ENCODE measurements around the gene XAF1.
A peak's percentile ranks its signal among the peaks of the same experiment; 100 is the strongest.
"Not testable (repeated sequence)": the region's sequence is repeated elsewhere in the genome, so short reads cannot be mapped to it uniquely, and the experiment has no call there.

XAF1 gene

GRCh38 chr17:6755281-6755680, 565 bp upstream of the XAF1 start:
- DNase-seq = peak; percentile 29

DNA sequence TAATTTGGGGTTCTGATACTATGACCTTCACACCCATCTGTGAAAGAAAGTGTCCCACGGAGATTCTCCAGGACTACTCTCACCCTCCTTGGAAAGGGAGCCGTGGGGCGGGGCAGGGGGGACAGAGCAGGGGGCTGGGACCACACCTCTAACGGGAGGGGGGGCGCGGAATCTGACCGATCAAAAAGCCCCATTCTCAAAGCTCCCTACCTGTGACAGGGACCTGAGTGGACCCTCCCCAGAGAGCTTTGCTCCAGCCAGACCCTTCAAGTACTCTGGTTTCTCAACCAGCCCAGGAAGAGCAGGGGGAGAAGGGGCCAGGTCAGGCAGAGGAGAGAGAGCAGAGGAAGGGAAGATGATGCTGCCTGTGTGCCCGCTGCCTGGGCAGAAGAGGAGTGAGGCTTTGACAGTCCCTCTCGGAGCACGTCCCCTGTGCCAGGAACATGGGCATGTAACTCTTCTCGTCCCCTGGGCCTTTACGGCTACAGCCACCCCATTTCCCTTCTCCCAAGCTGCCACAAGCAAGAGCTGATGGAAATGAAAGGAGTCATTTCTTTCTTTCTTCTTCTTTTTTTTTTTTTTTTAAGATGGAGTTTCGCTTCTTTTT, 682 bp downstream of the XAF1 start:
- no peak for DNase-seq

- DNase-seq = no peak
Observed at GRCh38 chr17:6757747-6758146, 1.9 kb downstream of the XAF1 start.

DNA sequence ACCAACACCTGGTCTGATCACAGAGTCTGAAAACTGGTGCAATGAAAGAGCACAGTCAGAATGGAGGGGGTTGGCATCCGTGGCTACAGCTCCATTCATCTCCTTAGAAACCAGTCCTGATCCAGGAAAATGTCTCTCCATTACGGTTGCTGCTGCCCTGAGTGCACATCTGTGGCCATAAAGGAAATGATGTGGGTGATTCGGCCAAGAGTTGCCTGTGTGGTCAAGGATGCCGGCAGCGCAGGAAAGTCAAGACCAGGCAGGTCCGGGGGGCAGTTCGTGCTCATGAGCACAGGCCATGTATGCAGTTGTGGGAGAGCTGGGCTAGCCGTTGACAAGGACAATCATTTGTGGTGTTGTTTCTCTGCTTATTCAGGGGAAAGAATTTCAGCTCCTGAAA, 5.9 kb downstream of the XAF1 start:
- no peak for DNase-seq

DNA sequence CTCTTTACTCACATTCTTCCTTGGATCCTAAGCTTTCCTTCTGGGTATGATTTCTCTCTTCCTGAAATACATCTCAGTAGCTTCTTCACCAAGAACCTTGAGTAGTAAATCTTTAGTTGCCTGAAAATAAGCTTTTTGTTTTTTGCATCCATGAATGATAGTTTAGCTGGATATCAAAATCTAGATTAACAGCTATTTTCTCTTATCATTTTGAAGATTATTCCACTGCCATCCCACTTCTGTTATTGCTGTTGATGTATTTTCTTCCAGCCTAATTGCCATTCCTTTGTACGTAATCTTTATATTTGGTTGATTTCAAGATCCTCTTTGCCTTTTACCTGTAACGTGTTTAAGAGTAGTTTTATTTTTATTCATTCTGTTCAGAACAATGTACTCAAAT, 12.6 kb downstream of the XAF1 start:
- DNase-seq = no peak

DNA sequence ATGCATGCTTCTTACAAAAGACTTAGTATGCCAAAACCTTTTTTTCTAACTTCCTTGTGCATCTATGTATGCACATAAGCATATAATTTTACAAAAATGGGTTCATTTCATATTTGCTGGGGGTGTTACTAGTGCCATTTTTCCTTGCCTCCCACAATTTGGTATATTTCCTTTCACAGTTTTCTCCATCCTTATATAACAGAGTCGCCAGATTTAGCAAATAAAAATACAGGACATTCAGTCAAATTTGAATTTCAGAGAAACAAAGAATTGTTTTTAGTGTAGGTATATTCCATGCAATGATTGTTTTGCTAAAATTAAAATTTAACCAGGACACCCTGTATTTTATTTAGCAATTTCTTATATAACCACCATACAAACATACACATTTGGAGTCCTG, 16.2 kb downstream of the XAF1 start:
- no peak for DNase-seq

DNA sequence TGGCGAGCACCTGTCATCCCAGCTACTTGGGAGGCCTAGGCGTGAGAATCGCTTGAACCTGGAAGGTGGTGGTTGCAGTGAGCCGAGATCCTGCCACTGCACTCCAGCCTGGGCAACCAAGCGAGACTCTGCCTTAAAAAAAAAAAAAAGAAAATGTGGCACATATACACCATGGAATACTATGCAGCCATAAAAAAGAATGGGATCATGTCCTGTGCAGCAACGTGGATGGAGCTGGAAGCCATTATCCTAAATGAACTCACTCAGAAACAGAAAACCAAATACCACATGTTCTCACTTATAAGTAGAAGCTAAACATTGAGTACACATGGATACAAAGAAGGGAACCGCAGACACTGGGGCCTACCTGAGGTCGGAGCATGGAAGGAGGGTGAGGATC, 19.1 kb downstream of the XAF1 start:
- DNase-seq = not testable (repeated sequence)

DNA sequence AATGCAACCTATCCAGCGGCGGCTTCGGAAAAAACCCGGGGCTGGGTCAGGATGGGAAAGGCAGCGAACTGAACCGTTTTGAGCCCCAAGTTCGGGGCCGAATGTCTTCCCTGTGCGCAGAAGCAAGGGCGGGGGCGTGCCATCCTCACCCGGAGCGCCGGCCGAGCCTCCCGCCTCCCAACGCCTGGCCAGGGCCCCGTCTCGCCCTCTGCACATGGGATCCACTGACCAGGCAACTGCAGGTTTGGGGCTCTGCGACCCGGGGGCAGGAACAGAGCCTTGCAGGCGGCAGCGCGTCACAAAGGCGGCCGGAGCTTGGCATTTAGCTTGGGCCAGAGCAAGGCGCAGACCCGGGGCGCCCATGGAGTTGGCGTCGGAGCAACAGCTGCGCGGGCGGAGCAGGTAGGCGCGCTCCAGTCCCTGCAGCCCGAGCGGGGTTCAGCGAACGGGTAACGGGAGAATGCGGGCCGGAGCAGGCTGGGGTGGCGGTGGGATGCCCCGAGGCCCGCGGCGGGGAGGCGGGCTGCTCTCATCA, 20.1 kb downstream of the XAF1 start, which contains the start of gene FBXO39:
TSS of gene FBXO39 (plus strand) at position 345 of the 535 bp plus-strand sequence. CDS start 3,654 bp downstream, outside the sequence.
- DNase-seq = no peak

DNA sequence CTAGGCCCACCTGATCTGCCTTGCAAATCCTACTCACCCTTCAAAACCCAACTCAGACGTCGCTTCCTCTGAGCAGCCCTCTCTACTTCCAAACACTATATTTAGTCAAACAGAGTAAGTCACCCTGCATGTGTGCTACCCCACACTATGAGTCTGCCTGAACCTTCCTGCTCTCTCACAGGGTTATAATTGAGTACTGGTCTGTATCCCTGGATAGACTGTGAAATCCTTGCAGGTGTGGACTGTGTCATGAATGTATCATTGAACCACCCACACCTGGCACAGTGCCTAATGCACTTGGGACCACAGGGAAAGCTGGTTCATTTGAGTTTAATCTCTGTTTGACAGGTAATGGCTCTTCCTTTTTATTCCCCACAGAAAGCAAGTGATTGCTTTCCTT, 23.6 kb downstream of the XAF1 start:
- no peak for DNase-seq

DNA sequence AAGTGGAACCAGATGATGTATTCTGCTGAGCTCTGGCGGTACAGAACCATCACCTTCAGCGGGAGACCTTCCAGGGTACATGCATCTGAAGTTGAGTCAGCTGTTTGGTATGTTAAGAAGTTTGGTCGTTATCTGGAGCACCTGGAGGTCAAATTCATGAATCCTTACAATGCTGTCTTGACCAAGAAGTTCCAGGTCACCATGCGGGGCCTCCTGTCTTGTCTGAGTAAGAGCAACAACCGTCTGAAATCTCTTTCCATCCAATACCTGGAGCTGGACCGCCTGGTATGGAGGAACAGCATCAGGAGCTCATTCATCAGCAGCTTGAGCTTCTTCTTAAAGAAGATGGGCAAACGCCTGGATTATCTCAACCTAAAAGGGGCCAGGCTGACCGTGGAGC, 24.2 kb downstream of the XAF1 start:
- no peak for DNase-seq

- DNase-seq = no peak
Observed at GRCh38 chr17:6780886-6781285, 25.0 kb downstream of the XAF1 start.

GRCh38 chr17:6782244-6782643, 26.4 kb downstream of the XAF1 start:
- no peak for DNase-seq

DNA sequence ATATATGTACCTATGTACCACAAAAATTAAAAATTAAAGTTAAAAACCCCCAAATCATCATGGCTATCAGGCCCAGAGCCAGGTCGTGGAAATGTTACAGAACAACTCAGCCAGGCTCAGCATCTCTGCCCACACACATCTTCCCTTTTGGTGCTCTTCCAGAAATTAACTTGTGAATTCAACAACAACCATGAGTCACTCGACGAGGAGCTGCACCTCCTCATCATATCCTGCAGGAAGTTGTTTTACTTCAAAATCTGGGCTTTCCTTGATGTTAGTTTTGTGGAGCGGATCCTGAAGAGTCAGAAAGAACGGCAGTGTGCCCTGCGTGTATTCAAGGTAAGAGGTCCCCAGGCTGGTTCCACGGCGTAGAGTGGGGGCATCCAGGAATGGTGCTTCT, 30.8 kb downstream of the XAF1 start:
- DNase-seq = peak; percentile 72

- peak; percentile 4 for DNase-seq
Observed at GRCh38 chr17:6787081-6787693, 31.3 kb downstream of the XAF1 start.

- no peak for DNase-seq
Observed at GRCh38 chr17:6789146-6789545, 33.3 kb downstream of the XAF1 start.

- no peak for DNase-seq
Observed at GRCh38 chr17:6793748-6794493, 38.1 kb downstream of the XAF1 start.

GRCh38 chr17:6796017-6796886, 40.4 kb downstream of the XAF1 start:
- DNase-seq = peak; percentile 16

DNA sequence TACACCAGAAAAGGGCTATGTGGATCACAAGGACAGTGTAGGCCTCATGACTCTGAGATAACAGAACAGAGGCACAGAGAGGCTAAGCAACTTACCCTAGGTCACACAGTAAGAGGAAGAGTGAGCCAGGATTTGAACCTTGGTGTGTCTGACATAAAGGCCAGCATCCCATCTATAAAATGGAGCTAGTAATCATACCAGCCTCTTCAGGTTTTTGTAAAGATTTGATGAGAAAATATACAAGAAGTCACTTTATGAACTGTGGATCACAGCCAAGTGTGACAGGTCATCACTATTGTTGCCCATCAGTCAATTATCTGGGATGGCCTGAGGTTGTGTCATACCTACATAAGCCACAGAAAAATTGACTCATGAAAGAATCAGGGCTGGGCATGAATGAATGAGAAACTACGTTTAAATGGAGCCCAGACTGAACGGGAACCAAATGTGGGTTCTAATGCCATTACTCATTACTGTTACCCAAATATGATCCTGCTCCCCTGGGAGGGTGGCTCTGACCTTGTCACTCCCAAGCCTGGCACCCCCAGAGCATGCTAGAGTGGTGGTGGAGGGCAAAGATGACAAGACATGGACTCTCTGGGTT, 41.1 kb downstream of the XAF1 start:
- DNase-seq = peak; percentile 40

- DNase-seq = no peak
Observed at GRCh38 chr17:6797718-6798351, 42.0 kb downstream of the XAF1 start.

DNA sequence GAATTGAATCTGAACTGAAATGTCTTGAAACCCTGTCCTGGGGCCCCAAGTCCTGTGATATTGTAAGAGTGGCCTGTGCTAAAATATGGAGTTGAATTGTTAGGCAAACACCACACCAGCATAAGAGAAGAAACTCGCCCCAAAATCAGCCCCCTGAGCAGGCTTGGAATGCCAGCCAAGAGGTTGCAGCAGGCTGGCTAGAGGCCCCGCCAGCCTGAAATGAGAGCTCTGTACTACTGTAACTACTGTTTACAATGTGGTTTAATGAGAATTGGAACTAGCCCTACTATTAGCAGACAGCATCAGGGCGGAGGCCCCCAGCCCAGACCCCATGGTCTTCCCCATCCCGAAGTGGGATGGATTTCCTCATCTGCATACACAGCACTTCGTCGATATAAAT, 43.9 kb downstream of the XAF1 start:
- DNase-seq = no peak

DNA sequence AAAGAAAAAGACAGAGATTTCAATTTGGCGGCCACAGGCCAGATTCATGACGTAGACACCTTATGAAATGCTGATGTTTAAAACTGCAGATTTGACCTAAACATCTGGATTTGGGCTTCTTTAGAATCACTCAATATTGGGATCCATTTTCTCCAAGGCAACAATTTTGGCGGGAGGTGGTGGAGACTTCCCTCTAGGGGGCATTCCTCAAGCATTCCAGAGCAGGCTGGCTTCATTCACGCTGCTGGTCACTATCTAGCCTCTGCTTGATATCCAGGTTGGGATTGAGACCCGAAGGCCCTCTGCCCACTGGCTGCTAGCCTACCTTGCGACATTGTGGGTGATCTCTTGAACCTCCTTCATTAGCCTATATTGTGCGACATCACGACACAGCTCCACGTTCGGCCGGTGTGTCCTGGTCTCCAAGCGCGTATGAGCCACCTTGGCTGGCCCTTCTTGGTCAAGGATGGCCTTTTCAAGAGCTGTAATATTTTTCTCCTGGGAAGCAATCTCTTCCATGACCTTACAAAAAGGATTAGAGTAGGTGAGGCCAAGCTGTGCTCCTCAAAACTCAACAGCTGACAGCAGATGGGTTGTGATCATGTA, 44.7 kb downstream of the XAF1 start:
- DNase-seq = peak; percentile 19

DNA sequence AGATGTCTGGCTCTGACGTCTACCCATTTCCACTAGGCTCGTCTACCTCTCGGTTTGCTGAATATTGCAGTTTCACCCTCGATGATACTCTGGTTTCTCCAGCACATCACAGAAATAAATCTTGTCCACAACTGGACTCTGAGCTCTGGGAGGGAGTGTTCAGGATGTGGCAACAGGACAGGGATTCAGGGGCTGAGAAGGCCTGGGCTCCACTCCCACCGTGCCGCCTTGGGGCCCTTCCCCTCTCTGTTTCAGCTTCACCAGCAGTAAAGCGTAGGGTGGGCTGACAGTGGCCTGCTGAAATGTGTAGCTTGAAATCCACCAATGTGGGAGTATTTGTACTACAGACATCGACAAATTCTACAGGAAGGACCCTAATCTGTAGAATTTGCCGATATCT, 55.7 kb downstream of the XAF1 start:
- DNase-seq = no peak
